Measurements from ENCODE around the gene MELTF. TPM values are rescaled to one million over a fixed set of nuclear protein-coding genes. Genes with fewer than 3 reads are reported as not detected.
A peak's percentile ranks its signal among the peaks of the same experiment; 100 is the strongest.

The MELTF gene
- total RNA-seq, 2 donors from 2014 or later, result 3.1 to 6.7 TPM

- Histone ChIP-seq H3K9me3 (no peaks in the 10 kb centered on the region), H3K4me1 (peaks cover 0 to 18% of the 10 kb centered on the region in 2 donors), H3K27ac (no peak overlapping the region), H3K27me3 (no peaks in the 10 kb centered on the region), H3K36me3 (no peaks in the 10 kb centered on the region), H3K4me3 (no peak overlapping the region)
- DNase-seq (ENCODE audit: low spot score), result peak; percentile 52
- TF ChIP-seq CTCF (IDR thresholded peaks at IDR 0.05), result no peak
These were observed 5.5 kb downstream of the MELTF start for GRCh38 chr3:197023998-197024651.

- Histone ChIP-seq H3K27me3 (no peaks in the 10 kb centered on the region), H3K27ac (no peak overlapping the region), H3K4me3 (no peak overlapping the region), H3K36me3 (no peaks in the 10 kb centered on the region), H3K4me1 (peaks cover 0 to 11% of the 10 kb centered on the region in 2 donors), H3K9me3 (no peaks in the 10 kb centered on the region)
- peak; percentile 54 for DNase-seq (ENCODE audit: low spot score)
- no peak for TF ChIP-seq CTCF (IDR thresholded peaks at IDR 0.05)
These were observed 6.2 kb downstream of the MELTF start for GRCh38 chr3:197023241-197023997.

GRCh38 chr3:197022405-197023231 lies 7.0 kb downstream of the MELTF start:
- peak; percentile 51 for DNase-seq (ENCODE audit: low spot score)
- peaks cover 0 to 8% of the 10 kb centered on the region in 2 donors for H3K4me1 ChIP-seq
- H3K4me3 ChIP-seq, result no peak overlapping the region
- H3K9me3 ChIP-seq, result no peaks in the 10 kb centered on the region
- H3K27me3 ChIP-seq, result no peaks in the 10 kb centered on the region
- TF ChIP-seq CTCF (IDR thresholded peaks at IDR 0.05), result no peak
- H3K36me3 ChIP-seq, result no peaks in the 10 kb centered on the region
- no peak overlapping the region for H3K27ac ChIP-seq

GRCh38 chr3:197021729-197022404 lies 7.8 kb downstream of the MELTF start:
- H3K27ac ChIP-seq, result no peak overlapping the region

More at GRCh38 chr3:197021729-197022404, 7.8 kb downstream of the MELTF start:
- DNase-seq (ENCODE audit: low spot score), result no peak
- H3K27me3 ChIP-seq, result no peaks in the 10 kb centered on the region
- H3K4me1 ChIP-seq, result peaks cover 0 to 8% of the 10 kb centered on the region in 2 donors
- no peaks in the 10 kb centered on the region for H3K36me3 ChIP-seq
- no peaks in the 10 kb centered on the region for H3K9me3 ChIP-seq
- no peak for TF ChIP-seq CTCF (IDR thresholded peaks at IDR 0.05)
- no peak overlapping the region for H3K4me3 ChIP-seq
